ENCODE measurements around the gene DMD. TPM values are rescaled to one million over a fixed set of nuclear protein-coding genes. Genes with fewer than 3 reads are reported as not detected.
A peak's percentile ranks its signal among the peaks of the same experiment; 100 is the strongest.

Gene DMD
- total RNA-seq, 1 donor from 2014 or later = 1.7 TPM

DNA sequence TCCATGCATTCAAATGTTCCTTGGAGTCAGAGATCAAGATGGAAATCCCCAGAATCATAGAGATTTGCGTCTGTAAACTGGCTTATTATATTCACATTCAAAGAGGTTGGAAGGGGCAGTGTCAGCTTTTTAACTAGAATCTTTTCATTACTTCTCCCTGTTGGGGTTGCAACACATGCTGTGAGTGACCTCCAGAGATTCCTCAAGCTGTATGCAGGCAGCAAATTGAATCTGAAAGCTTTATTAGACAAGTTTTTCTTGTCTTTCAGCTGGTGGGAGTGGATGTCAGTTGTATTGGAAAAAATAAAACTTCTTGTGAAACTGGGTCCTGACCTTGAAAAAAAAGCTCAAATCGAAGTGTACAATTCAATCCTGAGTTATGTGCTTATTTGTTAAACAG is 1403.0 kb downstream of the DMD start:
- H3K9me3 Mint-ChIP-seq (ENCODE audit: unreplicated experiment) = peaks cover 2% of the 10 kb centered on the region
- H3K4me3 Mint-ChIP-seq (ENCODE audit: unreplicated experiment) = no peak overlapping the region
- no peaks in the 10 kb centered on the region for H3K36me3 Mint-ChIP-seq (ENCODE audit: unreplicated experiment)
- no peak overlapping the region for H3K27ac Mint-ChIP-seq (ENCODE audit: unreplicated experiment)
- peaks cover 3% of the 10 kb centered on the region for H3K4me1 Mint-ChIP-seq (ENCODE audit: low read depth, unreplicated experiment)
- TF ChIP-seq, protein P1, sequence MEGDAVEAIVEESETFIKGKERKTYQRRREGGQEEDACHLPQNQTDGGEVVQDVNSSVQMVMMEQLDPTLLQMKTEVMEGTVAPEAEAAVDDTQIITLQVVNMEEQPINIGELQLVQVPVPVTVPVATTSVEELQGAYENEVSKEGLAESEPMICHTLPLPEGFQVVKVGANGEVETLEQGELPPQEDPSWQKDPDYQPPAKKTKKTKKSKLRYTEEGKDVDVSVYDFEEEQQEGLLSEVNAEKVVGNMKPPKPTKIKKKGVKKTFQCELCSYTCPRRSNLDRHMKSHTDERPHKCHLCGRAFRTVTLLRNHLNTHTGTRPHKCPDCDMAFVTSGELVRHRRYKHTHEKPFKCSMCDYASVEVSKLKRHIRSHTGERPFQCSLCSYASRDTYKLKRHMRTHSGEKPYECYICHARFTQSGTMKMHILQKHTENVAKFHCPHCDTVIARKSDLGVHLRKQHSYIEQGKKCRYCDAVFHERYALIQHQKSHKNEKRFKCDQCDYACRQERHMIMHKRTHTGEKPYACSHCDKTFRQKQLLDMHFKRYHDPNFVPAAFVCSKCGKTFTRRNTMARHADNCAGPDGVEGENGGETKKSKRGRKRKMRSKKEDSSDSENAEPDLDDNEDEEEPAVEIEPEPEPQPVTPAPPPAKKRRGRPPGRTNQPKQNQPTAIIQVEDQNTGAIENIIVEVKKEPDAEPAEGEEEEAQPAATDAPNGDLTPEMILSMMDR (IDR thresholded peaks at IDR 0.05; ENCODE audit: partially characterized antibody, unreplicated experiment) = no peak
- DNase-seq = no peak
- H3K27me3 Mint-ChIP-seq (ENCODE audit: unreplicated experiment) = no peaks in the 10 kb centered on the region

DNA sequence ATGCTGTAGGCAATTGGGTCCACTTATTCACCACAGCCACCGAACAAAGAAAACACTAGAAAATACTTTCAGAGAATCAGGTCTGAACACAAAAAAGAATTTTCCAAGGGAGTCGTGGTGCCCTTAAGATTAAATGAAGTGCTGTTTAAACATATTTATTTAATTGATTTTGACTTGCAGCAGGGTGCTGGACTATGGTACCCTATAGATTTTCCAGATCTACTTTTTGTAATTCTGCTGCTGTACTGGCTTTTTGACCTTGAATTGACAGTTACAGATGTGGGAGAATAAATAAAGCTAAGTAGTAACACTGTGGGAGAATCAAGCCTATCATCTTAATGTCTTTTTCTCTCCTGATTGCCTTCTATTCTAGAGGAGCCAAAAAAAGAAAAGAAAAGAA is 1404.2 kb downstream of the DMD start:
- Mint-ChIP-seq H3K4me1 (ENCODE audit: low read depth, unreplicated experiment) (peaks cover 3% of the 10 kb centered on the region), H3K27ac (ENCODE audit: unreplicated experiment) (peak overlapping the region; percentile 22), H3K4me3 (ENCODE audit: unreplicated experiment) (no peak overlapping the region), H3K9me3 (ENCODE audit: unreplicated experiment) (no peaks in the 10 kb centered on the region), H3K27me3 (ENCODE audit: unreplicated experiment) (no peaks in the 10 kb centered on the region), H3K36me3 (ENCODE audit: unreplicated experiment) (no peaks in the 10 kb centered on the region)
- DNase-seq = no peak
- TF ChIP-seq, protein P1 (IDR thresholded peaks at IDR 0.05; ENCODE audit: partially characterized antibody, unreplicated experiment) = no peak

DNA sequence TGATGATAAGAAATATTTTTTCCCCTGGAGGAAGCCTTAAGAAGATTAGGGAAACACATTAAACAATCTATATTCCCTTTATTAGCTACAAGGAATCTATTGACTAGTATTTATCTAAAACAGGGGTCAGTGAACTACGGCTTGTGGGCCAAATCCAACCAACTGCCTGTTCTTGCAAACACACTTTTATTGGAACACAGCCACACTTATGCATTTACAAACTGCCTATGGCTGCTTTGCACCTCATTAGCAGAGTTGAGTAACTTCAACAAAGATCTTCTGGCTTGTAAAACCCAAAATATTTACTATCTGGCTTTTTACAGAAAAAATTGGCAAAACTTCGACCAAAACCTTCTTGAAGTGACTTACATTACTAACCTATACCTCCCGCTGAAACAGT is 1405.6 kb downstream of the DMD start:
- H3K4me3 Mint-ChIP-seq (ENCODE audit: unreplicated experiment) = no peak overlapping the region
- no peak for DNase-seq
- no peaks in the 10 kb centered on the region for H3K36me3 Mint-ChIP-seq (ENCODE audit: unreplicated experiment)
- no peaks in the 10 kb centered on the region for H3K27me3 Mint-ChIP-seq (ENCODE audit: unreplicated experiment)
- no peak overlapping the region for H3K27ac Mint-ChIP-seq (ENCODE audit: unreplicated experiment)
- peaks cover 3% of the 10 kb centered on the region for H3K4me1 Mint-ChIP-seq (ENCODE audit: low read depth, unreplicated experiment)
- H3K9me3 Mint-ChIP-seq (ENCODE audit: unreplicated experiment) = no peaks in the 10 kb centered on the region
- TF ChIP-seq, protein P1 (IDR thresholded peaks at IDR 0.05; ENCODE audit: partially characterized antibody, unreplicated experiment) = no peak

DNA sequence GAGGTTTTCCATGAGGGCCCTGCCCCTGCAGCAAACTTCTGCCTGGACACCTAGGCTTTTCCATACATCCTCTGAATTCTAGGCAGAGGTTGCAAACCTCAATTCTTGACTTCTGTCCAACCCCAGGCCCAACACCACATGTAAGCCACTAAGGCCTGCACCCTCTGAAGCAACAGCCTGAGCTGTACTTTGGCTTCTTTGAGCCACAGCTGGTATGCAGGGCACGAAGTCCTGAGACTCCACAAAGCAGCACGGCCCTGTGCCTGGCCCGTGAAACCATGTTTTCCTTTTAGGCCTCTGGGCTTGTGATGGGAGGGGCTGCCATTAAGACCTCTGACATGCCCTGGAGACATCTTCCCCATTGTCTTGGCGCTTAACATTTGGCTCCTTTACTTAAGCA is 1411.1 kb downstream of the DMD start:
- Mint-ChIP-seq H3K27ac (ENCODE audit: unreplicated experiment) (no peak overlapping the region), H3K36me3 (ENCODE audit: unreplicated experiment) (no peaks in the 10 kb centered on the region), H3K9me3 (ENCODE audit: unreplicated experiment) (no peaks in the 10 kb centered on the region), H3K27me3 (ENCODE audit: unreplicated experiment) (no peaks in the 10 kb centered on the region), H3K4me1 (ENCODE audit: low read depth, unreplicated experiment) (no peaks in the 10 kb centered on the region), H3K4me3 (ENCODE audit: unreplicated experiment) (no peak overlapping the region)
- DNase-seq = no peak
- TF ChIP-seq, protein P1 (IDR thresholded peaks at IDR 0.05; ENCODE audit: partially characterized antibody, unreplicated experiment) = no peak

DNA sequence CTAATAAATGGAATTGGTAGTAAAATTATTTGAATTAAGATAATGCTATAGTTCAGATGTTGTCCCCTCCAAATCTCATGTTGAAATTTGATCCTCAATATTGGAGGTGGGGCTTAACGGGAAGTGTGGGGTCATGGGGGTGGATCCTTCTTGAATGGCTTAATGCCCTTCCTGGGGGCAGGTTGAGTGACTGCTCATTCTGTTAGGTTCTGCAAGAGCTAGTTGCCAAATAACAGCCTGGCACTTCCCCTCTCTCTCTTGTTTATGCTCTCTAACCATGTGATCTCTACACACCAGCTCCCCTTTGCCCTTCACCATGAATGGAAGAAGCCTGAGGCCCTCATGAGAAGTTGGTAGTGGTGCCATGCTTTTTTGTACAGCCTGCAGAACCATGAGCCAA is 1414.7 kb downstream of the DMD start:
- Mint-ChIP-seq H3K4me1 (ENCODE audit: low read depth, unreplicated experiment) (no peaks in the 10 kb centered on the region), H3K27ac (ENCODE audit: unreplicated experiment) (no peak overlapping the region), H3K4me3 (ENCODE audit: unreplicated experiment) (no peak overlapping the region), H3K27me3 (ENCODE audit: unreplicated experiment) (no peaks in the 10 kb centered on the region), H3K9me3 (ENCODE audit: unreplicated experiment) (no peaks in the 10 kb centered on the region), H3K36me3 (ENCODE audit: unreplicated experiment) (no peaks in the 10 kb centered on the region)
- TF ChIP-seq, protein P1 (IDR thresholded peaks at IDR 0.05; ENCODE audit: partially characterized antibody, unreplicated experiment) = no peak
- DNase-seq = no peak
